MM.1S (cell line): Measurements from ENCODE around the gene NSD1.

Source experiments
- DNase-seq: peaks from one replicate; pipeline ENCODE4 v3.0.0-alpha.2; 2015
- H2AFZ ChIP-seq: fragments of 300-600 bp; sonication (generic); 2 replicates; pipeline ENCODE4 v1.6.0; 2016; ENCODE audit warnings: antibody characterized with exemption, low read length
- H3F3A ChIP-seq: fragments of 300-600 bp; sonication (generic); 2 replicates; pipeline ENCODE4 v1.6.1; 2016; ENCODE audit warnings: mild to moderate bottlenecking, antibody characterized with exemption, low read length, moderate library complexity, mixed read lengths; ENCODE audit not compliant: insufficient read depth
- H3K27ac ChIP-seq: fragments of 300-600 bp; sonication (generic); 2 replicates; pipeline ENCODE4 v1.5.1; 2016; ENCODE audit warnings: mild to moderate bottlenecking, low read length
- H3K27me3 ChIP-seq: fragments of 300-600 bp; sonication (generic); replicated peaks from 2 replicates; pipeline ENCODE4 v1.6.0; 2016; ENCODE audit warnings: low read length; ENCODE audit not compliant: insufficient read depth
- H3K36me3 ChIP-seq: fragments of 300-600 bp; sonication (generic); replicated peaks from 2 replicates; pipeline ENCODE4 v1.6.1; 2016; ENCODE audit warnings: mild to moderate bottlenecking, low read length, mixed read lengths; ENCODE audit not compliant: insufficient read depth
- H3K4me1 ChIP-seq: fragments of 300-600 bp; sonication (generic); 2 replicates; pipeline ENCODE4 v1.6.1; 2016; ENCODE audit warnings: low read length, mixed read lengths
- H3K4me2 ChIP-seq: fragments of 300-600 bp; sonication (generic); 2 replicates; pipeline ENCODE4 v1.6.0; 2016; ENCODE audit warnings: low read depth, low read length
- H3K4me3 ChIP-seq: fragments of 300-600 bp; sonication (generic); 2 replicates; pipeline ENCODE4 v1.5.1; 2016; ENCODE audit warnings: low read length, mixed read lengths
- H3K79me2 ChIP-seq: fragments of 300-600 bp; sonication (generic); 2 replicates; pipeline ENCODE4 v1.6.1; 2016; ENCODE audit warnings: mixed run types, low read length, mixed read lengths
- H3K9ac ChIP-seq: fragments of 300-600 bp; sonication (generic); 2 replicates; pipeline ENCODE4 v1.6.1; 2016; ENCODE audit warnings: low read length, mixed read lengths
- H3K9me2 ChIP-seq: fragments of 300-600 bp; sonication (generic); replicated peaks from 2 replicates; pipeline ENCODE4 v1.6.1; 2016; ENCODE audit warnings: mild to moderate bottlenecking, low read length, mixed read lengths; ENCODE audit not compliant: insufficient read depth
- H3K9me3 ChIP-seq: fragments of 300-600 bp; sonication (generic); replicated peaks from 2 replicates; pipeline ENCODE4 v1.6.1; 2016; ENCODE audit warnings: mild to moderate bottlenecking, low read length, mixed read lengths; ENCODE audit not compliant: insufficient read depth
- H4K20me1 ChIP-seq: fragments of 300-600 bp; sonication (generic); 2 replicates; pipeline ENCODE4 v1.6.1; 2016; ENCODE audit warnings: mild to moderate bottlenecking, low read length, moderate library complexity, mixed read lengths; ENCODE audit not compliant: insufficient read depth
- CTCF ChIP-seq: fragments of 300-600 bp; sonication (generic); IDR thresholded peaks from 2 replicates; pipeline ENCODE4 v1.5.1; 2016; ENCODE audit warnings: antibody characterized with exemption, low read length, mixed read lengths
- EZH2 ChIP-seq: fragments of 300-600 bp; sonication (generic); optimal IDR thresholded peaks from 2 replicates; pipeline ENCODE3; 2017; ENCODE audit warnings: low read depth, mild to moderate bottlenecking, antibody characterized with exemption, low read length, mixed read lengths
- EZH2phosphoT487 ChIP-seq: fragments of 300-600 bp; sonication (generic); IDR thresholded peaks from 2 replicates; pipeline ENCODE4 v1.6.1; 2018; ENCODE audit warnings: antibody characterized with exemption, low read length

The NSD1 gene

GRCh38 chr5:177228751-177229150 is 95.2 kb downstream of the NSD1 start:
- H2AFZ ChIP-seq: no peak overlapping the region
- no peak for TF ChIP-seq CTCF
- TF ChIP-seq EZH2phosphoT487: no peak
- TF ChIP-seq EZH2: no peak
- no peaks in the 10 kb centered on the region for H3K4me1 ChIP-seq
- H3K27me3 ChIP-seq: no peaks in the 10 kb centered on the region
- H3K4me2 ChIP-seq: no peak overlapping the region
- no peaks in the 10 kb centered on the region for H3K9me2 ChIP-seq
- no peak overlapping the region for H3K27ac ChIP-seq
- no peak overlapping the region for H3K4me3 ChIP-seq
- DNase-seq: no peak
- no peaks in the 10 kb centered on the region for H3K36me3 ChIP-seq
- H3K9me3 ChIP-seq: no peaks in the 10 kb centered on the region
- H3K79me2 ChIP-seq: peaks cover 21% of the 10 kb centered on the region
- H3K9ac ChIP-seq: no peak overlapping the region
- no peaks in the 10 kb centered on the region for H4K20me1 ChIP-seq
- H3F3A ChIP-seq: no peaks in the 10 kb centered on the region

- Histone ChIP-seq H3F3A (0 out of 2 replicates have a peak, but pooled peaks cover 2% of the 10 kb centered on the region), H3K27ac (no peak overlapping the region), H4K20me1 (no peaks in the 10 kb centered on the region), H3K36me3 (no peaks in the 10 kb centered on the region), H3K9me2 (no peaks in the 10 kb centered on the region), H3K9me3 (no peaks in the 10 kb centered on the region), H2AFZ (no peak overlapping the region), H3K79me2 (peaks cover 24% of the 10 kb centered on the region), H3K4me2 (no peak overlapping the region), H3K4me1 (no peaks in the 10 kb centered on the region), H3K27me3 (no peaks in the 10 kb centered on the region), H3K4me3 (no peak overlapping the region), H3K9ac (no peak overlapping the region)
- no peak for TF ChIP-seq CTCF
- no peak for DNase-seq
Observed at GRCh38 chr5:177230660-177231059, 97.1 kb downstream of the NSD1 start.

- no peak for DNase-seq
- H3K9me2 ChIP-seq: no peaks in the 10 kb centered on the region
- H3K9me3 ChIP-seq: no peaks in the 10 kb centered on the region
- no peak overlapping the region for H3K4me2 ChIP-seq
- no peaks in the 10 kb centered on the region for H4K20me1 ChIP-seq
- no peaks in the 10 kb centered on the region for H3K4me1 ChIP-seq
- H3K27ac ChIP-seq: no peak overlapping the region
- H3K36me3 ChIP-seq: peaks cover 4% of the 10 kb centered on the region; the same call in 1 of the 2 replicates
- no peaks in the 10 kb centered on the region for H3K27me3 ChIP-seq
- no peak overlapping the region for H3K4me3 ChIP-seq
- no peak for TF ChIP-seq EZH2
- TF ChIP-seq EZH2phosphoT487: no peak
- no peak for TF ChIP-seq CTCF
- peaks cover 15% of the 10 kb centered on the region; the same call in 1 of the 2 replicates for H3K79me2 ChIP-seq
- no peak overlapping the region for H3K9ac ChIP-seq
- no peak overlapping the region for H2AFZ ChIP-seq
- H3F3A ChIP-seq: 0 out of 2 replicates have a peak, but pooled peaks cover 2% of the 10 kb centered on the region
Observed at GRCh38 chr5:177231479-177232250, 98.1 kb downstream of the NSD1 start.
